H1 (cell line): ENCODE data around the gene SFTPA2. TPM values are rescaled to one million over a fixed set of nuclear protein-coding genes. Genes with fewer than 3 reads are reported as not detected.

Source experiments
- ASH2L ChIP-seq: fragments of 200-600, 300-600 bp; sonication (generic); IDR thresholded peaks from one replicate; pipeline ENCODE4 v1.7.1; 2017; ENCODE audit warnings: low read length
- CHD7 ChIP-seq: fragments of 300-600 bp; sonication (generic); IDR thresholded peaks from 2 replicates; pipeline ENCODE4 v1.7.1; 2012; ENCODE audit warnings: low read length, moderate library complexity, mild to moderate bottlenecking, inconsistent platforms; ENCODE audit not compliant: insufficient replicate concordance
- SAP30 ChIP-seq: fragments of 300-600 bp; sonication (generic); IDR thresholded peaks from 2 replicates; pipeline ENCODE4 v1.7.1; 2012; ENCODE audit warnings: low read length, moderate library complexity, mild to moderate bottlenecking, inconsistent platforms; ENCODE audit not compliant: insufficient read depth, insufficient replicate concordance
- ZNF274 ChIP-seq: IDR thresholded peaks from 2 replicates; pipeline ENCODE4 v1.7.0; 2012; ENCODE audit warnings: low read length, borderline replicate concordance; ENCODE audit errors: extremely low read depth
- polyA plus RNA-seq, 7 experiments: library from polyadenylated mRNA; depleted of rRNA in 3 of 7; stranded (reverse) in 5 of 7; unstranded in 2 of 7; fragments of >200 nt in 5 of 7; fragments of 200-250 nt in 2 of 7; gene quantifications; 1 replicate in 5 of 7; 2 replicates in 1 of 7; 4 replicates in 1 of 7; pipeline versions ENCODE4 v1.2.1 to v1.2.3, GENCODE V29; 2011 to 2013; ENCODE audit warnings: missing spikeins in 2 of 7, mixed read lengths in 2 of 7
- total RNA-seq: library from RNA; stranded (reverse); fragmentation: NEBNext Ultra II Directional; extraction: Animal tissue kit (Norgen Biotek cat#: 25700); gene quantifications from 2 replicates; pipeline ENCODE4 v1.2.1, GENCODE V29; 2021

SFTPA2 gene
- total and polyA plus RNA-seq, 2 of the 8 experiments (the other 6 are each of a cell fraction or from before 2014, with no cell fraction given) = not detected

- TF ChIP-seq CHD7 = no peak
- TF ChIP-seq ASH2L = no peak
- TF ChIP-seq SAP30 = no peak
- TF ChIP-seq ZNF274 = no peak
- TF ChIP-seq, all 59 proteins: peak for 0
These were observed 8.1 kb downstream of the SFTPA2 start (continued) for GRCh38 chr10:79552143-79552542.
